Type B pancreatic cell (in vitro differentiated cells): ENCODE measurements around the gene LOC101059915.

Experiments used
- DNase-seq: peaks from one replicate; pipeline ENCODE4 v3.0.0; 2021; ENCODE audit warnings: mixed read lengths; ENCODE audit not compliant: unreplicated experiment; ENCODE audit errors: extremely low spot score
- H3K27ac Mint-ChIP-seq: 2 replicates; pipeline ENCODE4 v1.8.0; 2021; ENCODE audit warnings: mild to moderate bottlenecking, mixed read lengths
- H3K27me3 Mint-ChIP-seq: 2 replicates; pipeline ENCODE4 v1.8.0; 2021; ENCODE audit warnings: mixed read lengths
- H3K36me3 Mint-ChIP-seq: 2 replicates; pipeline ENCODE4 v1.8.0; 2021; ENCODE audit warnings: mixed read lengths
- H3K4me1 Mint-ChIP-seq: one replicate; pipeline ENCODE4 v1.8.0; 2021; ENCODE audit warnings: mixed read lengths; ENCODE audit not compliant: unreplicated experiment
- H3K4me3 Mint-ChIP-seq: 2 replicates; pipeline ENCODE4 v1.8.0; 2021; ENCODE audit warnings: mild to moderate bottlenecking, mixed read lengths
- H3K9me3 Mint-ChIP-seq: 2 replicates; pipeline ENCODE4 v1.8.0; 2021; ENCODE audit warnings: mixed read lengths
- CTCF ChIP-seq: fragments of 200-600 bp; sonication (generic); conservative IDR thresholded peaks from 2 replicates; pipeline ENCODE4 v1.5.0; 2021; ENCODE audit warnings: antibody characterized with exemption, mild to moderate bottlenecking

LOC101059915 gene

GRCh38 chrX:71667328-71668247, at the start of gene LOC101059915:
LOC101059915 (plus strand) TSS chrX:71667546.
- Mint-ChIP-seq H3K36me3 (no peaks in the 10 kb centered on the region), H3K27me3 (peaks cover 4% of the 10 kb centered on the region), H3K9me3 (no peaks in the 10 kb centered on the region), H3K4me3 (no peak within 1 kb of the TSS), H3K27ac (no peak within 1 kb of the TSS), H3K4me1 (no peaks in the 10 kb centered on the region)
- no peak for DNase-seq
- no peak for TF ChIP-seq CTCF

DNA sequence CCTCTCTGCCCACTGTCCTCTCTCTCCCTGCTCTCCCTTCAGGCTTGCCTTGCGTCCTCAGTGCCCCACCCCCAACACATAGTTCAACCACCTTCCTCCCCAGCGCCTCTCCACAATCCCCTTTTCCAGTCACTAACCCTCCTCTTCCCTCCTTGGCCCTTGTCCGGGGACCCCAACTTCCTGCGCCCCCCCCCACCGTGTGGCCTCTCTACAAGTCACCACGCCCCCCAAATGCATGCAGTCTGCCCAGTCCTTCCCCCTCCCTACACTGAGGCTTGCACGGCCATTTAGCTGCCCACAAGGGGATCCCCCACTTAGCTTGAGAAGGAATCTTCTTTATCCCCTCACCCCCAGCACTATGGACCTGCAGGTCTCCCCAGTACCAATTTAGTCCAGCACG, 49.6 kb upstream of the LOC101059915 start:
- H3K4me3 Mint-ChIP-seq, result no peak overlapping the region
- DNase-seq, result no peak
- no peak for TF ChIP-seq CTCF
- H3K27me3 Mint-ChIP-seq, result no peaks in the 10 kb centered on the region
- no peaks in the 10 kb centered on the region for H3K9me3 Mint-ChIP-seq
- H3K36me3 Mint-ChIP-seq, result no peaks in the 10 kb centered on the region
- peaks cover 2% of the 10 kb centered on the region for H3K4me1 Mint-ChIP-seq
- H3K27ac Mint-ChIP-seq, result no peak overlapping the region

GRCh38 chrX:71618303-71618721, 49.0 kb upstream of the LOC101059915 start, which contains the start of gene CXCR3:
CXCR3 (minus strand) TSS chrX:71618511; CDS start chrX:71618449, 62 bp downstream.
- Mint-ChIP-seq H3K27me3 (no peaks in the 10 kb centered on the region), H3K4me1 (peaks cover 3% of the 10 kb centered on the region), H3K4me3 (no peak within 1 kb of the TSS), H3K36me3 (no peaks in the 10 kb centered on the region), H3K9me3 (no peaks in the 10 kb centered on the region), H3K27ac (no peak within 1 kb of the TSS)
- TF ChIP-seq CTCF, result no peak
- no peak for DNase-seq

GRCh38 chrX:71618787-71619186, 48.6 kb upstream of the LOC101059915 start:
- DNase-seq, result no peak
- TF ChIP-seq CTCF, result no peak
- H3K4me3 Mint-ChIP-seq, result no peak overlapping the region
- no peaks in the 10 kb centered on the region for H3K27me3 Mint-ChIP-seq
- no peak overlapping the region for H3K27ac Mint-ChIP-seq
- no peaks in the 10 kb centered on the region for H3K9me3 Mint-ChIP-seq
- H3K36me3 Mint-ChIP-seq, result no peaks in the 10 kb centered on the region
- peaks cover 3% of the 10 kb centered on the region for H3K4me1 Mint-ChIP-seq

DNA sequence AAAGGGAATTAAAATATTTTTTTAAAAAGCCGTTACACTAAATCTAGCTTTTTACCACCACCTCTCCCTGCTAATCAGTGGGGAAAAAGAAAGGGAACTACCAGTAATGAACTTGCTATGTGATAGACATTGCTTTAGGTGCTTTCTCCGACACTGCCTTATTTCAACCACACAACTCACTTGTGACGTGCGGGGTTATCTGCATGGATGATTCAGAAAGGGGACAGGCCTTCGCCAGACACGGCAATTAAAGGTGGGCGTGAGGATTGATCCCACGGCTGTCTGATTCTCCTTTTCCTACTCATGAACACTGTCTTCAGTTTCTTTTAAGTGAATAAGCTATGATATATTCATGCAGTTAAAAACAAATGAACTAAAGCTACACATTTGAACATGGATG, 48.2 kb upstream of the LOC101059915 start:
- Mint-ChIP-seq H3K27me3 (no peaks in the 10 kb centered on the region), H3K9me3 (no peaks in the 10 kb centered on the region), H3K4me3 (no peak overlapping the region), H3K36me3 (no peaks in the 10 kb centered on the region), H3K27ac (no peak overlapping the region), H3K4me1 (peaks cover 3% of the 10 kb centered on the region)
- no peak for DNase-seq
- no peak for TF ChIP-seq CTCF
